HG03575 (cell line): Measurements from ENCODE around the gene METAP2.
"Not testable (repeated sequence)": the region's sequence is repeated elsewhere in the genome, so short reads cannot be mapped to it uniquely, and the experiment has no call there.

Experiments used
- ATAC-seq: cut with Tn5 transposase; IDR thresholded peaks from one replicate; pipeline ENCODE4 v1.9.1; 2021; ENCODE audit not compliant: unreplicated experiment, insufficient number of reproducible peaks, low FRiP score; ENCODE audit errors: extremely low read depth

Gene METAP2

DNA sequence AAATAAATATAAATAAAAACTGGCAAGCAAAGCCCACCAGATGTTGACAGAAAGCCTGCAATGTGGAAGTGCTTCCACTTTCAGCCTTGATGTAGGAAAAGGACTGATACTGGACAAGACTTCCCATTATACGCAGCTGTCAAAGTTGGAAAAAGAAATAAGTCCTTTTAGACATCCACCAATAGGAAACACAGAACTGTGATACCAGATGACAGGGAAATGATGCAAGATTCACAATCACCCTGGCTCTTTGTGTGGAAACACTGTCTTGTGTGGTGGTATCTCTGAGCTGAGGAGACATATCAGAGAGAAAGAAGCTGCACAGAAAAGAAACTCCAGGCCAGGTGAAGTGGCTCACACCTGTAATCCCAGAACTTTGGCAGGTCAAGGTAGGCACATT is 13.8 kb upstream of the METAP2 start:
- ATAC-seq, result no peak

- ATAC-seq, result no peak
Observed at GRCh38 chr12:95460896-95461295, 13.1 kb upstream of the METAP2 start.

DNA sequence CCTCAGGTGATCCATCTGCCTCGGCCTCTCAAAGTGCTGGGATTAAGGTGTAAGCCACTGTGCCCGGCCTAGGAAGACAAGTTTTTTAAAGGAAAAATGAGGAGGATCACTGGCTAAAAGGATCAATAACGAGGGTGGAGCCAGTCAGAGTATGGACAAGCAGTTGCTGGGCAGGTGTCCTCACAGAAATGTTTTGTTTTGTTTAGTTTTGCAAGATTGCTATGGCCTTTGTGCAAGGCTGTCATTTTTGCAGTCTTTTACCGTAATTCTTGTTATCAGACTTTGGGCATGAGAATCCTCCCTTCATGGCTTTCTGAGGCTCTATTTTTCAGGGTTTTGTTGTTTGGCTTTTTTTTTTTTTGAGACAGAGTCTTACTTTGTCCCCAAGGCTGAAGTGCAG is 11.9 kb upstream of the METAP2 start:
- ATAC-seq, result no peak

- no peak for ATAC-seq
Observed at GRCh38 chr12:95462551-95462950, 11.4 kb upstream of the METAP2 start.

GRCh38 chr12:95463050-95463449 is 10.9 kb upstream of the METAP2 start:
- no peak for ATAC-seq

GRCh38 chr12:95463776-95464175 is 10.2 kb upstream of the METAP2 start:
- ATAC-seq, result not testable (repeated sequence)

GRCh38 chr12:95465275-95465674 is 8.7 kb upstream of the METAP2 start:
- no peak for ATAC-seq

DNA sequence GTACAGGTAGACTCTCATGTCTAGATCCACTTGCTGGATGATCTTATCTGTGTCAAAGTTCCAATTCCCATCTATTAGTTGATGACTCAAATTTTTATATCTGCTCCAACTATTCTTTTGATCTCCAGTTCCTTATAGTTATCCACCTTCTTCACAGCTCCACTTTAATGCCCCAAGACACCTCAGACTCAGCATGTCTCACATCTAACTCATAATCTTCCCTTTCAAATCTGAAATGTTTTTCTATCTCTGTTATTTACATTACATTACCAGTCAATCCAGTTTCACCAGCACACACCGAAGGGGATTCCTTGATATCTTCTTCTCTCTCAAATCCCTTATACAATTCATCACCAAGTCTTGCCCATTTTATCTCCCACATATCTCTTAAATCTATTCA is 3.7 kb upstream of the METAP2 start:
- no peak for ATAC-seq

GRCh38 chr12:95473231-95473883 is 595 bp upstream of the METAP2 start:
- peak; percentile 19 for ATAC-seq

DNA sequence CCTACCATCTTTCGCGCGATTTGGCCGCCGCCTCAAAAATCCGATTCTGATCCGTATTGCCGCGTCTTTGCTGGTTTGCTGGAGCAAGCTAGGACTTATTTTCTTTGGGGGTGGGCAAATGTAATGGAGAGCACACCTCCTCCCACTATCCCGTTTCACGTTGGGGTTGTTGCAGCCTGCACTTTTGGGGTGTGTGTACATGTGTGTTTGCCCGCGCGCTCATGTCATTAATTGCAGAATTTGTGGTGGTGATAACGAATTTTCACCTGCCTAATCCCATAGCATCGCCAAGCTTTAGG is 657 bp downstream of the METAP2 start:
- no peak for ATAC-seq

- no peak for ATAC-seq
Observed at GRCh38 chr12:95480230-95480629, 6.3 kb downstream of the METAP2 start.

- ATAC-seq, result no peak
Observed at GRCh38 chr12:95481072-95481471, 7.1 kb downstream of the METAP2 start.

DNA sequence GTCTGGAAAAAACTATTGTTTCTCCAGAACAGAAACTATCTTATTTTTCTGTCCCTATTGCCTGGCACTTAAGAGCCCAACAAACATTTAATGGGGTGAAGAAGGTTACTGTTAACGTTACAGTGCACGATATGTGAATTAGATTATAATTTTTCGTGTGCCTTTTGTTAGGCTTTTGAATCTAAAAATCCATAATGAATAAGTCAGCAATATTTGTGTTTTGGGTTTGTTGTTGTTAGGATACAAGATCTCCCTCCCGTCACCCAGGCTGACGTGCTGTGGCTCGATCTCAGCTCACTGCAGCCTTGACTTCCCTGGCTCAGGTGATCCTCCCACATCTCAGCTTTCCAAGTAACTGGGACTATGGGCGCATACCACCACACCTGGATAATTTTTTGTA is 7.9 kb downstream of the METAP2 start:
- ATAC-seq, result no peak

GRCh38 chr12:95482564-95482963 is 8.6 kb downstream of the METAP2 start:
- not testable (repeated sequence) for ATAC-seq

- ATAC-seq, result no peak
Observed at GRCh38 chr12:95484524-95484923, 10.6 kb downstream of the METAP2 start.

DNA sequence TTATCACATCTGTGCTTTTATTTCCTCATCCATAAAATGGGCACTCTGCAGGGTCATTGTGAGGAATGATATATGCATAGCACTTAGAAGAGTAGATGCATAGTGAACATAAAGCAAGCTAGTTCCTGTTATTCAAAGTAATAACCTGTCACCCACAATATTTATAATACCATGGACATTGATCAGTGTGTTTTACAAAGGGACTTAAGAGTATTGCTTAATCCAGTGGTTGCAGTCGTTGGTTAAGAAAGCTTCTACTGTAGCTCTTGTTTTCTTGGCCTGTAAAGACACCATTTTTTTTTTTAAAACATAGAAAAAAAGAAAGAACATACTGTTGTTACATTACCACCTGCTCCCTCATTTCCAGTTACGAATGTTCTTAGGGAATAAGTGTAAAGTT is 13.1 kb downstream of the METAP2 start:
- no peak for ATAC-seq

- ATAC-seq, result no peak
Observed at GRCh38 chr12:95492462-95492861, 18.5 kb downstream of the METAP2 start.

GRCh38 chr12:95494888-95495287 is 20.9 kb downstream of the METAP2 start:
- no peak for ATAC-seq

DNA sequence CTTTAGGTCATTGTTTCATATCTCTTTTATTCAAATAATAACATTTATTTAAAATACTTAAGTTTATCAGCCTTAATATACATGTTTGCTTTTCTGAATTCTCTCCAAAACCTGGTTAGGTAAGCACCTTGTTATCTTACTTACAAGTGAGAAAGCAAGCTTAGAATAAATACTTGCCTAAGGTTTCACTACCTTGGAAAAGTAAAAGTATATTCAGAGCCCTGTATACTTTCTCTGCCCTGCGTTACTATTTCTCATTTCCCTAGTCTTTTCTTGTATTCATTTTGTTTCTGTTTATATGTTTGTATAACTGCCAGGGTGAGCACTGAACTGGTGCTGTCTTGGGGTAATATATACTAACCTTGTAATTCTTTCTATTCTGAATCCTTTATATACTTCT is 21.5 kb downstream of the METAP2 start:
- no peak for ATAC-seq

GRCh38 chr12:95497031-95497430 is 23.1 kb downstream of the METAP2 start:
- ATAC-seq, result no peak

DNA sequence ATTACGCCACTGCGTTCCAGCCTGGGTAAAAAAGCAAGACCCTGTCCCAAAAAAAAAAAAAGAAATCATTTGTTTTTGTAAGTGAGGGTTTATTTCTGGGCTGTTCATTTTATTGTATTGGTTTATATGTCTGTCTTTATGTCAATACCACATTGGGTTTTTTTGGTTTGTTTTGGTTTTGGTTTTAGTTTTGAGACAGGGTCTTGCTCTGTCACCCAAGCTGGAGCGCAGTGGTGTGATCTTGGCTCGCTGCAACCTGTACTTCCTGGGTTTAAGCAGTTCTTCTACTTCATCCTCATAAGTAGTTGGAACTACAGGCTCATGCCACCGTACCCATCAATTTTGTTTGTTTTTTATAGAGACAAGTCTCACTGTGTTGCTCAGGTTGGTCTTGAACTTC is 25.0 kb downstream of the METAP2 start:
- no peak for ATAC-seq

DNA sequence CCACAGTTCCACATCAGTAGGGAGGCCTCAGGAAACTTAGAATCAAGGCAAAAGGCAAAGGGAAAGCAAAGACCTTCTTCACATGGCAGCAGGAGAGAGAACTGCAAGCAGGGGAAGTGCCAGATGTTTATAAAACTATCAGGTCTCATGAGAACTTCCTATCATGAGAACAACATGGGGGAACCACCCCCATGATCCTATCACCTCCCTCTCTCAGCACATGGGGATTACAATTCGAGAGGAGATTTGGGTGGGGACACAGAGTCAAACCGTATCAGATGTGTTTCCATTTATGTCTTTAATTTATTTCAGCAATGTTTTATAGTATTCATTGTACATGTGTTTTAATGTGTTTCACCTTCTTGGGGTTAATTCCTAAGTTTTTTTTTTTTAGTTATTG is 25.8 kb downstream of the METAP2 start:
- no peak for ATAC-seq
